NB4 (cell line): ENCODE measurements around the gene FTCDNL1.

Source experiments
- DNase-seq: peaks from one replicate; pipeline ENCODE4 v3.0.0; 2010; ENCODE audit warnings: low read depth
- H3K4me3 ChIP-seq: one replicate; pipeline ENCODE4 v1.5.1; 2011; ENCODE audit warnings: mild to moderate bottlenecking, low read depth, low read length, moderate library complexity
- CTCF ChIP-seq: IDR thresholded peaks from one replicate; pipeline ENCODE4 v1.5.1; 2012; ENCODE audit warnings: low read depth, low read length
- MYC ChIP-seq: IDR thresholded peaks from 2 replicates; pipeline ENCODE4 v1.6.1; 2011; ENCODE audit warnings: low read depth, low read length
- POLR2A ChIP-seq: IDR thresholded peaks from 2 replicates; pipeline ENCODE4 v1.6.1; 2011; ENCODE audit warnings: mild to moderate bottlenecking; ENCODE audit not compliant: insufficient read length; ENCODE audit errors: extremely low read depth
- TF ChIP-seq, protein P1 (sequence below): IDR thresholded peaks from 2 replicates; pipeline ENCODE4 v1.6.1; 2011; ENCODE audit warnings: low read depth, low read length

Gene FTCDNL1

DNA sequence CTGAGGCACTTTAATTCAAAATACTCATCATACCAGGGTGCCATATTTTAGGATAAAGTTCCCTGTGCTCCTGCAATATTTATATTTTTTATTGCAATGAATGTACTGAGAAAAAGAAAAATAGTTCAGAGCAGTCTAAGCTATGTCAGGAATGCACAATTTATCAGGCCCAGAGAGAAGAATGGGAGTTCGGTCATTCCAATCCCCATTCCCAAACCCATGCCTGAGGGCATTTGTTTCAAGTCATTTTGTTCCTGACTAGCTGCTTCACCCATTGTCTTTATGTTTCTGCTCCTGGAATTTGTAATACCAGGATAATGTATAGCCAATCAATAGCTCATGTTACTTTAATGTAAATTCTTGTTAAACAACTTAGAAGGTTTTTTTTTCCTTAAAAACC is 24.4 kb upstream of the FTCDNL1 start:
- no peak for TF ChIP-seq MYC
- no peak for TF ChIP-seq CTCF
- TF ChIP-seq, protein P1, sequence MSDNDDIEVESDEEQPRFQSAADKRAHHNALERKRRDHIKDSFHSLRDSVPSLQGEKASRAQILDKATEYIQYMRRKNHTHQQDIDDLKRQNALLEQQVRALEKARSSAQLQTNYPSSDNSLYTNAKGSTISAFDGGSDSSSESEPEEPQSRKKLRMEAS = no peak
- TF ChIP-seq POLR2A = no peak
- no peak for DNase-seq

DNA sequence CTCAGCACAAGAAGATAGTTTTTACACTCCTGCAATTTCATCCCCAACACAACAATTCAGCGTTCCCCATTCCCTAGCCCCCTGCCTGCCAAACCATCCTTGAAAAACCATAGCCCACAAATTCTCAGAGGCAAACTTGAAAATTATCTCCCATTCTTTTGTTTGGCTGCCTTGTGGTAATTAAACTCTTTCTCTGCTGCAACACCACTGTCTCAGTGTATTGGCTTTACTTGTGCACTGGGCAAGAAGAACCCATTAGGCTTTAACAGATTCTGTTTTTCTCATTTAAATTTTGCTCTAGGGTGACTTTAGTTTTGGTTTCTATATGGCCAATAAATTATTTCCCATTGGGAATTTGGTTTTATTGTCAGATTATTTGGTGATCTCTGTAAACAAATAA is 23.2 kb upstream of the FTCDNL1 start:
- TF ChIP-seq MYC (no peak), POLR2A (no peak)
- TF ChIP-seq, protein P1 = no peak
- no peak overlapping the region for H3K4me3 ChIP-seq
- DNase-seq = no peak

More for the DNA sequence above, 24.4 kb upstream of the FTCDNL1 start:
- H3K4me3 ChIP-seq = no peak overlapping the region

DNA sequence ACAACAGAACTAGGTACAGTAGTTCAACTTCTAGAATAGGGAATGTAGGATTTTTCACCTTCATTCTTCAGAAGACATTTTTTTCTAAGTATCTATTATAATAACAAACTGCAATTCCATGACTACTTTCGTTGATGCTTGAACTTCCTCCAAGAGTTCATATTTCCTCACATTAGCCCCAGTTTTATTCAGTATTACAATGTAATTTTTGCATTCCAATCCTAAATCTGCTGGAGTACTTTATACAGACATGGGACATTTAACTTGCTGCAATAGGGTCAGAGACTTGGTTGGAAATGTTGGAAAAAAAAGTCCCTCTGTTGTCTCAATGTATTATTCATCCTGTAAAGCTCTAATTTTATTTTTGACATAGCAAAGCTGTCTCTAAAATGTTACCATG is 19.6 kb upstream of the FTCDNL1 start:
- no peak for TF ChIP-seq POLR2A
- no peak for TF ChIP-seq CTCF
- TF ChIP-seq MYC = no peak
- DNase-seq = no peak
- no peak overlapping the region for H3K4me3 ChIP-seq

- TF ChIP-seq CTCF (no peak), POLR2A (no peak), MYC (no peak)
- TF ChIP-seq, protein P1 = no peak
- no peak for DNase-seq
- H3K4me3 ChIP-seq = no peak overlapping the region
These were observed 18.7 kb upstream of the FTCDNL1 start for GRCh38 chr2:199869653-199870052.

DNA sequence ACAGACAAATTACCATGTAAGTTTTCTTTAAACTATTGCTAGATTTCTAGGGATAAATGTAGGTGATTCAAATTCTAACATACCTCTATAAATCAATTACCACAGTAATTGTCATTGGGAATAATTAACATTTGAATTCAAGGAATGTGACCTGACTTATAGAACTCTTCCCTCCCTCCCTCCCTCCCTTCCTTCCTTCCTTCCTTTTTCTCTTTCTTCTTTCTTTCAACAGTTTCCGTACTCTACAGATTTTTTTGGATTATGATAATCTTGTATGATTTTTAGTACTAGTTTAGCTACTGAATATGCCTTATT is 18.2 kb upstream of the FTCDNL1 start:
- DNase-seq = no peak
- no peak overlapping the region for H3K4me3 ChIP-seq
- TF ChIP-seq, protein P1 = no peak
- TF ChIP-seq CTCF (no peak), MYC (no peak), POLR2A (no peak)

DNA sequence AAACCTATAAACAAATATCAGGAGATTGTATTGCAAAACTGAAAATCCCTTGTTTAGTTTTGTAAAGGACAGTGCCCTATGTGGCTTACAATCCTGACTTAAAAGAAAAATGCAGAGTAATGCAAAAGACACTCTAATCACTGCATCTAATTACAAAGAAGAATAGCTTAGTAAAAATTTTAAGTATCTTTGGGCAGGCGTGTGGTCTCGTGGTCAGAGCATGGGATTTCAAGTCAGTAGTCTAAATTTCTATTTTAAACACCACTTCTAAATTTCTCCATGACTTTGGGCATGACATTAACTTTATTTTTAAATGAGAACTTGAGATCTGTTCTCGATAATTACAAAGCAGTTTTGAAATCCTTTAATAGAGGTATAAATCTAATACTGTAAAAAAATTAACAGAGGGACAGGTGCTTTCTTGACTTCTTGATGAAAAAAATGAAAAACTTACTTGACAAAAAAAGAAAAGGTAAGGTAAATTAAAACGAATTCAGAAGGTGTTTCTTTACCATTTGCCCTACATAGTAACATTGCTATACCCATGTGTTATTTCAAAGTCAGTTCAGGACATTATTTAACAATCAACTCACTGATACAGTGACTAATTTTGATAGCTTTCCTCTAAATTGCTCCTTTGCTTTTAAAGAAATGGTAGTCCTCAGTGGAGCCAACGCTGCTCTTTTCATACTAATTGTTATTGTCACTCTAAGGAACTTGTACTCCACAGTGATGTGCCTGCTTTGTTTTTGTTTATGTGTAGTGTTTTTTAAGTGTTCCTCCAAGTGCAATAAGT is 17.6 kb upstream of the FTCDNL1 start:
- H3K4me3 ChIP-seq = no peak overlapping the region
- no peak for DNase-seq
- TF ChIP-seq CTCF (no peak), MYC (no peak), POLR2A (no peak)
- TF ChIP-seq, protein P1 = no peak
